HG03378 (cell line): ENCODE results near the gene HSPD1.

Experiments
- ATAC-seq: cut with Tn5 transposase; IDR thresholded peaks from one replicate; pipeline ENCODE4 v1.9.1; 2021; ENCODE audit warnings: mild to moderate bottlenecking, moderate library complexity; ENCODE audit not compliant: unreplicated experiment

Gene HSPD1

GRCh38 chr2:197499594-197500502, at the start of gene HSPD1, which contains the start of gene HSPE1:
TSS of gene HSPD1 (minus strand) at chr2:197499840. CDS start at chr2:197498848, 992 bp downstream.
TSS of gene HSPE1 (plus strand) at chr2:197500379. CDS start at chr2:197500437, 58 bp downstream.
- ATAC-seq, result peak; percentile 87

- ATAC-seq, result no peak
These were observed 48.9 kb upstream of the HSPD1 start for GRCh38 chr2:197548582-197548981.

GRCh38 chr2:197547163-197547900, 47.7 kb upstream of the HSPD1 start:
- ATAC-seq, result no peak

GRCh38 chr2:197543206-197543605, 43.6 kb upstream of the HSPD1 start:
- no peak for ATAC-seq

- ATAC-seq, result no peak
These were observed 40.1 kb upstream of the HSPD1 start for GRCh38 chr2:197539734-197540133.

GRCh38 chr2:197538412-197538811, 38.8 kb upstream of the HSPD1 start:
- ATAC-seq, result no peak

- no peak for ATAC-seq
These were observed 17.5 kb upstream of the HSPD1 start for GRCh38 chr2:197517150-197517549.

GRCh38 chr2:197516393-197516761, 16.7 kb upstream of the HSPD1 start:
- peak; percentile 6 for ATAC-seq

- peak; percentile 90 for ATAC-seq
These were observed 16.2 kb upstream of the HSPD1 start, which contains the start of gene MOB4 for GRCh38 chr2:197515739-197516392. TSS of gene MOB4 (plus strand) at chr2:197516066. CDS start at chr2:197516087, 21 bp downstream.

- ATAC-seq, result peak; percentile 8
These were observed 15.7 kb upstream of the HSPD1 start for GRCh38 chr2:197515315-197515738.

GRCh38 chr2:197514754-197515153, 15.1 kb upstream of the HSPD1 start:
- no peak for ATAC-seq

- no peak for ATAC-seq
These were observed 14.3 kb upstream of the HSPD1 start for GRCh38 chr2:197513915-197514314.

GRCh38 chr2:197506658-197507057, 7.0 kb upstream of the HSPD1 start:
- no peak for ATAC-seq

- ATAC-seq, result no peak
These were observed 4.9 kb upstream of the HSPD1 start for GRCh38 chr2:197504512-197504911.

GRCh38 chr2:197504000-197504399, 4.4 kb upstream of the HSPD1 start:
- ATAC-seq, result no peak

- ATAC-seq, result no peak
These were observed 3.0 kb upstream of the HSPD1 start for GRCh38 chr2:197502685-197503084.

- ATAC-seq, result no peak
These were observed 2.6 kb upstream of the HSPD1 start for GRCh38 chr2:197502201-197502600.

GRCh38 chr2:197500503-197501131, 977 bp upstream of the HSPD1 start:
- peak; percentile 6 for ATAC-seq

GRCh38 chr2:197498937-197499593, 575 bp downstream of the HSPD1 start:
- ATAC-seq, result peak; percentile 15
